NCI-H1417 (cell line): Measurements from ENCODE around the gene KLHL29.

Experiments used
- DNase-seq, 3 experiments: peaks; one replicate each; lab custom pipeline; 2025; lab: John Stamatoyannopoulos, UW

Gene KLHL29

GRCh38 chr2:23550553-23550952, 165.6 kb downstream of the KLHL29 start:
- DNase-seq: peak in 1 of 3 experiments; percentile 45

- DNase-seq: peak in 1 of 3 experiments; percentile 28
Observed at GRCh38 chr2:23551875-23552274, 166.9 kb downstream of the KLHL29 start.

GRCh38 chr2:23553561-23553960, 168.6 kb downstream of the KLHL29 start:
- DNase-seq: no peak

GRCh38 chr2:23554054-23554697, 169.2 kb downstream of the KLHL29 start:
- peak in 2 of 3 experiments; percentile 70 to 90 for DNase-seq

GRCh38 chr2:23555944-23556343, 171.0 kb downstream of the KLHL29 start:
- DNase-seq: peak in 1 of 3 experiments; percentile 8

- DNase-seq: peak in 2 of 3 experiments; percentile 20 to 58
Observed at GRCh38 chr2:23556929-23557328, 171.9 kb downstream of the KLHL29 start.

- no peak for DNase-seq
Observed at GRCh38 chr2:23557455-23557854, 172.5 kb downstream of the KLHL29 start.

GRCh38 chr2:23559561-23560239, 174.7 kb downstream of the KLHL29 start:
- no peak for DNase-seq

- no peak for DNase-seq
Observed at GRCh38 chr2:23561088-23561487, 176.1 kb downstream of the KLHL29 start.

- DNase-seq: no peak
Observed at GRCh38 chr2:23561544-23561943, 176.6 kb downstream of the KLHL29 start.

- no peak for DNase-seq
Observed at GRCh38 chr2:23562143-23562542, 177.2 kb downstream of the KLHL29 start.

GRCh38 chr2:23563151-23563550, 178.2 kb downstream of the KLHL29 start:
- DNase-seq: no peak

GRCh38 chr2:23563673-23564614, 179.0 kb downstream of the KLHL29 start:
- DNase-seq: no peak

- no peak for DNase-seq
Observed at GRCh38 chr2:23564615-23564960, 179.6 kb downstream of the KLHL29 start.

GRCh38 chr2:23565374-23565773, 180.4 kb downstream of the KLHL29 start:
- DNase-seq: no peak

GRCh38 chr2:23565814-23566213, 180.8 kb downstream of the KLHL29 start:
- no peak for DNase-seq

- peak in 2 of 3 experiments; percentile 14 to 53 for DNase-seq
Observed at GRCh38 chr2:23566241-23567142, 181.5 kb downstream of the KLHL29 start.

- no peak for DNase-seq
Observed at GRCh38 chr2:23567161-23567756, 182.3 kb downstream of the KLHL29 start.

GRCh38 chr2:23568211-23568610, 183.2 kb downstream of the KLHL29 start:
- DNase-seq: no peak

GRCh38 chr2:23568626-23569190, 183.7 kb downstream of the KLHL29 start:
- DNase-seq: no peak
